Osteocyte (in vitro differentiated cells): ENCODE results near the gene PTPN14. TPM values are rescaled to one million over a fixed set of nuclear protein-coding genes. Genes with fewer than 3 reads are reported as not detected.

Source experiments
- DNase-seq: peaks from one replicate; pipeline ENCODE4 v3.0.0; 2021; ENCODE audit warnings: mixed read lengths; ENCODE audit not compliant: unreplicated experiment; ENCODE audit errors: extremely low spot score
- H3K27ac Mint-ChIP-seq: one replicate; pipeline ENCODE4 v1.8.0; 2021; ENCODE audit warnings: mild to moderate bottlenecking, mixed read lengths; ENCODE audit not compliant: unreplicated experiment
- H3K27me3 Mint-ChIP-seq: one replicate; pipeline ENCODE4 v1.8.0; 2021; ENCODE audit warnings: mixed read lengths; ENCODE audit not compliant: unreplicated experiment
- H3K36me3 Mint-ChIP-seq: one replicate; pipeline ENCODE4 v1.8.0; 2021; ENCODE audit warnings: mixed read lengths; ENCODE audit not compliant: unreplicated experiment
- H3K4me1 Mint-ChIP-seq: one replicate; pipeline ENCODE4 v1.8.0; 2021; ENCODE audit warnings: mixed read lengths; ENCODE audit not compliant: unreplicated experiment
- H3K4me3 Mint-ChIP-seq: one replicate; pipeline ENCODE4 v1.8.0; 2021; ENCODE audit warnings: mild to moderate bottlenecking, moderate library complexity, mixed read lengths; ENCODE audit not compliant: unreplicated experiment
- H3K9me3 Mint-ChIP-seq: one replicate; pipeline ENCODE4 v1.8.0; 2021; ENCODE audit warnings: mixed read lengths; ENCODE audit not compliant: unreplicated experiment
- total RNA-seq: library from RNA; stranded (reverse); gene quantifications from 2 replicates; pipeline ENCODE4 v1.2.1, GENCODE V29; 2021
- TF ChIP-seq, protein P1 (sequence below): fragments of 200-600 bp; sonication (generic); IDR thresholded peaks from 2 replicates; pipeline ENCODE4 v1.5.0; 2021; ENCODE audit warnings: antibody characterized with exemption, mild to moderate bottlenecking, moderate library complexity

PTPN14 gene
- total RNA-seq, 1 donor from 2014 or later, result 140 TPM

DNA sequence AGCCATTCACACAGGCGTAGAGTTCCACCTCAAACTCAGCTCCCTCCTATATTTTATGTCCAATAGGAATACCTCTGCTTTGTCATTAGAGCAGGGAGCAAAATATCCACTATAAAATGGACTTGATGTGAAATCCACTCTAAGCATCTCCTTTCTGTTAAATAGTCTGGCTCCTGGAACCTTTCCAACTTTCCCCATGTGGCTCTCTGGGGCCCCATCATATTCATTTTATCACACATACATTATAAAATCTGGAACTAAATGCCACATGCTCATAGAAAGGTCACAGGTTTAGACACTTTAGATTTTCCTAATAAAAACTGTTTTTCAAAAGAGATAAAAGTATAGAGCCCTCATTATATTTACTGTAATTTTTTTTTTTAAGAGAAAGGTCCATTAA, 82.1 kb downstream of the PTPN14 start:
- Mint-ChIP-seq H3K27me3 (no peaks in the 10 kb centered on the region), H3K27ac (peak overlapping the region; percentile 56), H3K36me3 (peaks cover 5% of the 10 kb centered on the region), H3K9me3 (no peaks in the 10 kb centered on the region), H3K4me1 (peaks cover 72% of the 10 kb centered on the region), H3K4me3 (no peak overlapping the region)
- DNase-seq, result no peak
- TF ChIP-seq, protein P1, sequence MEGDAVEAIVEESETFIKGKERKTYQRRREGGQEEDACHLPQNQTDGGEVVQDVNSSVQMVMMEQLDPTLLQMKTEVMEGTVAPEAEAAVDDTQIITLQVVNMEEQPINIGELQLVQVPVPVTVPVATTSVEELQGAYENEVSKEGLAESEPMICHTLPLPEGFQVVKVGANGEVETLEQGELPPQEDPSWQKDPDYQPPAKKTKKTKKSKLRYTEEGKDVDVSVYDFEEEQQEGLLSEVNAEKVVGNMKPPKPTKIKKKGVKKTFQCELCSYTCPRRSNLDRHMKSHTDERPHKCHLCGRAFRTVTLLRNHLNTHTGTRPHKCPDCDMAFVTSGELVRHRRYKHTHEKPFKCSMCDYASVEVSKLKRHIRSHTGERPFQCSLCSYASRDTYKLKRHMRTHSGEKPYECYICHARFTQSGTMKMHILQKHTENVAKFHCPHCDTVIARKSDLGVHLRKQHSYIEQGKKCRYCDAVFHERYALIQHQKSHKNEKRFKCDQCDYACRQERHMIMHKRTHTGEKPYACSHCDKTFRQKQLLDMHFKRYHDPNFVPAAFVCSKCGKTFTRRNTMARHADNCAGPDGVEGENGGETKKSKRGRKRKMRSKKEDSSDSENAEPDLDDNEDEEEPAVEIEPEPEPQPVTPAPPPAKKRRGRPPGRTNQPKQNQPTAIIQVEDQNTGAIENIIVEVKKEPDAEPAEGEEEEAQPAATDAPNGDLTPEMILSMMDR, result no peak

DNA sequence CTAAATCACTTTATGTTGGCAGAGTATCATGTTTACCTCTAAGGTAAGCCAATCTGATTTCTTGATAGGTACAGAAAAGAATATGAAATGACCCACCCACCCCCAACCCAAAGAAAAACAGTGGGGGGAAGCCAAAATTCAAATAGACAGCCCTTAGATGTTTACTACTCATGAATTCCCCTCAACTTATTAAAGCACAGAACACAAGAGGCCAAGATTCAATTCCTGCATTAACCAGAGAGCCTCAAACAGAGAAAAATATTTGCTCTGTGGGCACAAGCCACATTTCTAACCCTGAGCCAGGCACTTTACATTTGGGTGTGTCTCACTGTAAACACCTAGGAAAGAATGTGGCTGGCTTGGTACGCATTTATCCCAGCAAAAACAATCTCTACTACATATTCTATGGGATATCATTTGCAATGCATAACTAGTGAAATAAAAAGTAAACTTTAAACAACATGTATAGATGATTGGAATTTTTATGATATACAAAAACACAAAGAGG, 84.3 kb downstream of the PTPN14 start:
- no peaks in the 10 kb centered on the region for H3K9me3 Mint-ChIP-seq
- H3K27me3 Mint-ChIP-seq, result no peaks in the 10 kb centered on the region
- no peak for DNase-seq
- H3K27ac Mint-ChIP-seq, result peak overlapping the region; percentile 77
- H3K4me3 Mint-ChIP-seq, result no peak overlapping the region
- peaks cover 14% of the 10 kb centered on the region for H3K36me3 Mint-ChIP-seq
- TF ChIP-seq, protein P1, result no peak
- peaks cover 57% of the 10 kb centered on the region for H3K4me1 Mint-ChIP-seq

DNA sequence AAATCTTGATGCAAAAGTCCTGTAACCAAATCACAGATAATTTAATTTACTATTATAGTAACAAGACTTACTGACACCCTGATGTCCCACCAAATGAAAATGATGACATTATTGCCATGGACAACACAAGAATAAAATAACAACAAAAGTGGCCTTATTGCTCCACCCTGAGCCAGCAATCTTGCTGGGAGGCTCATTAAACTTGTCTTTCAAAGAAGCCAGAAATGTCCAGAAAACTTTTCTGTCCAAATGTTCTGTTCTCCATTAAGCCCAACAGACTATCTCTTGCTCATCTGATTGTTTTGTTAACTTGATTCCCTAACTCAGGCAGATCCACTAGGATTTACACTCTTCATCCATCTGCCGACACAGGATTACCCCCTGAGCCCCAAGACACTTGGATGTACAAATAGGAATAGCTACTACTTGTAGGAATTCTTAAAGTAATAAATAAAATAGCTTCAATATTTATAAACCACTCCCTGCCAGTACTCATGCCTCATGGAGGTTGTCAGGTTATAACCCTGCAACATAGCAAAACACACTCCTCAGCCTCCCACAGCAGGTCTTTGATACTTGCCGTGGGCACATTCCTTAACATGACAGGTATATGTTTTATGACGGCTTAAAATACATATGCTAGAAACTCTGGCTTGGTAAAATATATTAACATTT, 84.9 kb downstream of the PTPN14 start:
- Mint-ChIP-seq H3K36me3 (peaks cover 16% of the 10 kb centered on the region), H3K4me3 (no peak overlapping the region), H3K4me1 (peaks cover 56% of the 10 kb centered on the region), H3K27ac (peak overlapping the region; percentile 77), H3K27me3 (no peaks in the 10 kb centered on the region), H3K9me3 (no peaks in the 10 kb centered on the region)
- DNase-seq, result no peak
- TF ChIP-seq, protein P1, result no peak

DNA sequence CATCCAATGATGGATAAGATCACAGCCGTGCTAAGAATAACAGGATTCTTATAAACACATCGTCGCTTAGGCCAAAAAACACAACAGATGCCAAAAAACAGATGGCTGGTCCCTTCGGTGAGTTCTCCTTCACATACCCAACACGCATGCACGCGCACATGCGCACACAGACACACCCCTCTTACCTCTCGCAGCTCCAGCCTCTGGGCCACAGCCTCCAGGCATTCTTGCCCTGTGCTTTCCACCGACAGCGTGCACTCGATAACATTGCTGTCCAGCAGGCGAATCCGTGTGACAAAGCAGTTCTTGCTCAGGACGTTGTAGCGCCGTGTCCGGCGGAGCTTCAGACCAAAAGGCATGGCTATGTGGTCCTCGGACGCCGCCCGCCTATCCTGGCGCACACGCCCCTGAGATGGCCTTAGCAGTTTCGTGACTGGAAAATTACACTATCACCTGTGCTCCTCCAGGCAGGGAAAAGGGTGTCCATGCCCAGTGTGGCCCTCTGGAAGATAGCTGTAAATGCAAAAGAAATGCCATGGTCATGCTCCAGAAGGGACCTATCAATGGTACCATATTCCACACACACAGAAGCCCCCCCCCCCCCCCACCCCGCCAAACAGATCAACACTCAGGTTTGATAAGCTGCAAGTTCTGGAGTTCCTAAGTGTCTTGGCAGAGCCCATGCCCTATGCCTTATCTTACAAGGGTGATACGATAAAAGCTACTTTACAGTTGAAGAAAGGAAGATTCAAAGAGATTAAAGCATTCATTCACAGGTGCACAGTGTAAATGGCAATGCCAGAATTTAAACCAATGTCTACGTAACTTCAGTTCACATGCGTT, 86.7 kb downstream of the PTPN14 start:
- H3K9me3 Mint-ChIP-seq, result no peaks in the 10 kb centered on the region
- H3K4me1 Mint-ChIP-seq, result peaks cover 57% of the 10 kb centered on the region
- H3K4me3 Mint-ChIP-seq, result no peak overlapping the region
- H3K27ac Mint-ChIP-seq, result no peak overlapping the region
- TF ChIP-seq, protein P1, result no peak
- H3K27me3 Mint-ChIP-seq, result no peaks in the 10 kb centered on the region
- no peak for DNase-seq
- peaks cover 16% of the 10 kb centered on the region for H3K36me3 Mint-ChIP-seq

DNA sequence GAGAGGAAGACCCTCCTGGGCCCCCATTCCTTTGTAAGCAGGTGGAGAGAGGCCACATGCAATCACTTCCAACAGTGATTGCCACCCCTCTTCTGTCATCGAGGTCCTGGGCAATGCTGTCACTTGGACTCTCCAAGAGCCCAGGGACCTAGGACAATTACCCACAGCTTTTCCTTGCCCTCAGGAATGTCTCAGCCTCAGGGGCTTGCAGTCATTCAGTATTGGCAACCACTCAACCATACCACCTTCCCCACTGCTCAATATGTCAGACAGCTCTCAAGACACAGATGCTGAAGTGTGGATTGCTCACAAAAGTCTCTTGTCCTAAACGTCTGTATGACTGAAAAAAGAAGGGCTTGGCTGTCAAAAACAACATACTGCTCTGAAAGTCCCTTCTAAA, 87.8 kb downstream of the PTPN14 start:
- TF ChIP-seq, protein P1, result no peak
- no peaks in the 10 kb centered on the region for H3K27me3 Mint-ChIP-seq
- no peak for DNase-seq
- H3K4me1 Mint-ChIP-seq, result peaks cover 53% of the 10 kb centered on the region
- H3K36me3 Mint-ChIP-seq, result peaks cover 16% of the 10 kb centered on the region
- H3K4me3 Mint-ChIP-seq, result no peak overlapping the region
- no peak overlapping the region for H3K27ac Mint-ChIP-seq
- no peaks in the 10 kb centered on the region for H3K9me3 Mint-ChIP-seq
